ENCODE measurements around the gene PLXDC2.

The PLXDC2 gene

GRCh38 chr10:19839552-19839951, 23.3 kb downstream of the PLXDC2 start:
- no peak overlapping the region for H3K27ac ChIP-seq

GRCh38 chr10:19840776-19841175, 24.5 kb downstream of the PLXDC2 start:
- no peak for TF ChIP-seq CTCF (conservative IDR thresholded peaks at IDR 0.05)
- no peak overlapping the region for H3K27ac ChIP-seq

More at GRCh38 chr10:19839552-19839951, 23.3 kb downstream of the PLXDC2 start:
- TF ChIP-seq CTCF (conservative IDR thresholded peaks at IDR 0.05), result no peak

GRCh38 chr10:19843487-19843886, 27.3 kb downstream of the PLXDC2 start:
- H3K27ac ChIP-seq, result no peak overlapping the region
- no peak for TF ChIP-seq CTCF (conservative IDR thresholded peaks at IDR 0.05)

GRCh38 chr10:19845503-19846368, 29.5 kb downstream of the PLXDC2 start:
- H3K27ac ChIP-seq, result no peak overlapping the region
- no peak for TF ChIP-seq CTCF (conservative IDR thresholded peaks at IDR 0.05)

- no peak for TF ChIP-seq CTCF (conservative IDR thresholded peaks at IDR 0.05)
- no peak overlapping the region for H3K27ac ChIP-seq
Measured at GRCh38 chr10:19847321-19847720, 31.1 kb downstream of the PLXDC2 start.

GRCh38 chr10:19848226-19848985, 32.2 kb downstream of the PLXDC2 start:
- TF ChIP-seq CTCF (conservative IDR thresholded peaks at IDR 0.05), result no peak
- H3K27ac ChIP-seq, result no peak overlapping the region

GRCh38 chr10:19853831-19854230, 37.6 kb downstream of the PLXDC2 start:
- no peak for TF ChIP-seq CTCF (conservative IDR thresholded peaks at IDR 0.05)
- H3K27ac ChIP-seq, result no peak overlapping the region
